Panc1 (cell line): ENCODE measurements around the gene PDZD8. TPM values are rescaled to one million over a fixed set of nuclear protein-coding genes. Genes with fewer than 3 reads are reported as not detected.

Source experiments
- ATAC-seq: fragments of 200-7000 bp; cut with Tn5 transposase; 2 replicates; pipeline ENCODE4 v1.9.1; 2020; ENCODE audit warnings: mild to moderate bottlenecking, moderate library complexity
- BruUV-seq: library from RNA; stranded (reverse); fragments of 400-500 nt; replicated peaks from 2 replicates; lab custom pipeline; 2021; lab: Mats Ljungman, UMichigan
- CTCF ChIA-PET: fragments of 300-600 bp; sonication (Branson Sonifier 250); formaldehyde crosslinking; loops from one replicate; lab custom pipeline; 2022; ENCODE audit warnings: antibody characterized with exemption; lab: Charles Lee
- POLR2A ChIA-PET: fragments of 300-600 bp; sonication (Branson Sonifier 250); formaldehyde crosslinking; loops from one replicate; lab custom pipeline; 2022; ENCODE audit warnings: antibody characterized with exemption; lab: Charles Lee
- DNase-seq: peaks from one replicate; pipeline ENCODE4 v3.0.0-alpha.2; 2010; ENCODE audit warnings: low read depth, low spot score
- H3K27ac ChIP-seq: 2 replicates; pipeline ENCODE4 v1.5.1; 2011; ENCODE audit warnings: mild to moderate bottlenecking, low read length, inconsistent platforms
- H3K27me3 ChIP-seq: fragments of 200-500 bp; sonication (Bioruptor generic); 2 replicates; pipeline ENCODE4 v1.6.0; 2014; ENCODE audit warnings: low read length, inconsistent platforms; ENCODE audit not compliant: control insufficient read depth, insufficient read depth
- H3K36me3 ChIP-seq: fragments of 200-500 bp; sonication (Bioruptor generic); 2 replicates; pipeline ENCODE4 v1.5.1; 2014; ENCODE audit warnings: inconsistent platforms, mild to moderate bottlenecking, low read length, moderate library complexity; ENCODE audit not compliant: control insufficient read depth, insufficient read depth
- H3K4me1 ChIP-seq: 2 replicates; pipeline ENCODE4 v1.5.1; 2011; ENCODE audit warnings: inconsistent platforms, mild to moderate bottlenecking, low read length, moderate library complexity; ENCODE audit not compliant: control insufficient read depth, insufficient read depth
- H3K4me3 ChIP-seq, 2 experiments: 2 replicates each; pipeline ENCODE4 v1.5.1; 2011 to 2012; ENCODE audit warnings: low read depth in 2 of 2, low read length in 2 of 2, mild to moderate bottlenecking in 2 of 2, inconsistent platforms in 1 of 2, moderate library complexity in 1 of 2
- H3K9me3 ChIP-seq: fragments of 200-500 bp; sonication (Bioruptor generic); 2 replicates; pipeline ENCODE4 v1.5.1; 2014; ENCODE audit warnings: low read depth, mild to moderate bottlenecking, inconsistent platforms, low read length, moderate library complexity; ENCODE audit not compliant: control insufficient read depth, insufficient read depth
- POLR2AphosphoS5 ChIP-seq: IDR thresholded peaks from 2 replicates; pipeline ENCODE4 v1.6.1; 2012; ENCODE audit warnings: mild to moderate bottlenecking, low read depth, low read length, moderate library complexity
- SIN3A ChIP-seq: IDR thresholded peaks from 2 replicates; pipeline ENCODE4 v1.6.1; 2012; ENCODE audit warnings: low read depth, mild to moderate bottlenecking, low read length, moderate library complexity, borderline replicate concordance; ENCODE audit not compliant: insufficient read depth
- TCF7L2 ChIP-seq: IDR thresholded peaks from 2 replicates; pipeline ENCODE4 v1.6.1; 2011; ENCODE audit warnings: mild to moderate bottlenecking, low read depth, low read length, inconsistent platforms
- in situ Hi-C: cut with HindIII; loops from 2 replicates; pipeline ENCODE4 v1.10.0; 2016; ENCODE audit warnings: low sequenced_read_pairs, low pct_unique_long_range_greater_than_20kb
- intact Hi-C: fragments of 100-400 bp; cut with micrococcal nuclease; formaldehyde crosslinking; loops from one replicate; pipeline ENCODE4 v1.10.0; 2022; ENCODE audit not compliant: unreplicated experiment
- total RNA-seq: library from RNA; stranded (reverse); gene quantifications from one replicate; pipeline ENCODE4 v1.2.1, GENCODE V29; 2021; ENCODE audit not compliant: unreplicated experiment
- TF ChIP-seq, protein P1 (sequence below), 2 experiments: IDR thresholded peaks; 2 replicates each; pipeline ENCODE4 v1.6.1; 2011 to 2012; ENCODE audit warnings: low read depth in 2 of 2, control low read depth in 1 of 2, low read length in 1 of 2, mild to moderate bottlenecking in 1 of 2, moderate library complexity in 1 of 2; ENCODE audit not compliant: insufficient read depth in 1 of 2
- TF ChIP-seq, protein P2 (sequence below): fragments of 450-650 bp; IDR thresholded peaks from 2 replicates; pipeline ENCODE4 v1.5.1; 2017; ENCODE audit warnings: mild to moderate bottlenecking

The PDZD8 gene
- total RNA-seq, 1 experiment from 2014 or later: 44.7 TPM

DNA sequence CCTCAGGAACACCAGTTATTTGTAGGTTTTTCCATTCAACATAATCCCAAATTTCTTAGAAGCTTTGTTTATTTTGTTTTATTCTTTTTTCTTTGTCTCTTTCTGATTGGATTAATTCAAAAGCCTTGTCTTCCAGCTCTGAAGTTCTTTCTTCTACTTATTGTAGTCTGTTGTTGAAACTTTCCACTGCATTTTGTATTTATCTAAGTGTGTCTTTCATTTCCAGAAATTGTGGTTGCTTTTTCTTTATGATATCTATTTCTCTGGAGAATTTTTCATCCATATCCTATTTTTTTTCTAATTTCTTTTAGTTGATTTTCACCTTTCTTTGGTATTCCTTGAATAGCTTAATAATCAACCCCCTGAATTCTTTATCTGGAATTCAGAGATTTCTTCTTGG, 75.8 kb downstream of the PDZD8 start:
- H3K4me1 ChIP-seq: no peaks in the 10 kb centered on the region
- H3K4me3 ChIP-seq: no peak overlapping the region
- no peaks in the 10 kb centered on the region for H3K9me3 ChIP-seq
- intact Hi-C loops: no loop called here
- no TSS peak for BruUV-seq
- DNase-seq: no peak
- H3K36me3 ChIP-seq: no peaks in the 10 kb centered on the region
- in situ Hi-C loops: no loop called here
- POLR2A ChIA-PET: no interaction called here
- H3K27me3 ChIP-seq: no peaks in the 10 kb centered on the region
- no peak overlapping the region for H3K27ac ChIP-seq
- TF ChIP-seq TCF7L2 (no peak), POLR2AphosphoS5 (no peak)
- TF ChIP-seq, protein P1, sequence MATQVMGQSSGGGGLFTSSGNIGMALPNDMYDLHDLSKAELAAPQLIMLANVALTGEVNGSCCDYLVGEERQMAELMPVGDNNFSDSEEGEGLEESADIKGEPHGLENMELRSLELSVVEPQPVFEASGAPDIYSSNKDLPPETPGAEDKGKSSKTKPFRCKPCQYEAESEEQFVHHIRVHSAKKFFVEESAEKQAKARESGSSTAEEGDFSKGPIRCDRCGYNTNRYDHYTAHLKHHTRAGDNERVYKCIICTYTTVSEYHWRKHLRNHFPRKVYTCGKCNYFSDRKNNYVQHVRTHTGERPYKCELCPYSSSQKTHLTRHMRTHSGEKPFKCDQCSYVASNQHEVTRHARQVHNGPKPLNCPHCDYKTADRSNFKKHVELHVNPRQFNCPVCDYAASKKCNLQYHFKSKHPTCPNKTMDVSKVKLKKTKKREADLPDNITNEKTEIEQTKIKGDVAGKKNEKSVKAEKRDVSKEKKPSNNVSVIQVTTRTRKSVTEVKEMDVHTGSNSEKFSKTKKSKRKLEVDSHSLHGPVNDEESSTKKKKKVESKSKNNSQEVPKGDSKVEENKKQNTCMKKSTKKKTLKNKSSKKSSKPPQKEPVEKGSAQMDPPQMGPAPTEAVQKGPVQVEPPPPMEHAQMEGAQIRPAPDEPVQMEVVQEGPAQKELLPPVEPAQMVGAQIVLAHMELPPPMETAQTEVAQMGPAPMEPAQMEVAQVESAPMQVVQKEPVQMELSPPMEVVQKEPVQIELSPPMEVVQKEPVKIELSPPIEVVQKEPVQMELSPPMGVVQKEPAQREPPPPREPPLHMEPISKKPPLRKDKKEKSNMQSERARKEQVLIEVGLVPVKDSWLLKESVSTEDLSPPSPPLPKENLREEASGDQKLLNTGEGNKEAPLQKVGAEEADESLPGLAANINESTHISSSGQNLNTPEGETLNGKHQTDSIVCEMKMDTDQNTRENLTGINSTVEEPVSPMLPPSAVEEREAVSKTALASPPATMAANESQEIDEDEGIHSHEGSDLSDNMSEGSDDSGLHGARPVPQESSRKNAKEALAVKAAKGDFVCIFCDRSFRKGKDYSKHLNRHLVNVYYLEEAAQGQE (IDR thresholded peaks at IDR 0.05; ENCODE audit: insufficient read depth in 1 of 2, low read depth in 2 of 2, low read length in 1 of 2): no peak
- no peak for ATAC-seq
- CTCF ChIA-PET: no interaction called here

DNA sequence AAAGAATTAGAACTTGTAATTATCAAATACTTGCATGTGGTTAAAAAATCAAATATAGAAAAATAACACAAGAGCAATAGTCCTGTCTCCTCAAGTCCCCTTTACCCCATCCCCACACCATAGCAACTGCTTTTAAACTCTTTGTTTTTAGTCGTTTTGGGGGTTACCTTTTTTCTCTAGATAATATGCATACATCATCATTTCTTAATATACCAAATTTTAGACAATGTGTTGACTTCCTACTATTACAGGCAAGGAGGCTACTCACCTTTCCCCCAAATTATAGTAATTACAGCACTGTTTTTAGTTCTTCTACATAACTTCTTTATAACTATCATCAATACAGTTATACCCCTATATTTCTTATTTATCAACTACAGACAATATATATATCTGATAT, 77.0 kb downstream of the PDZD8 start:
- POLR2A ChIA-PET: no interaction called here
- in situ Hi-C loops (no loop called here), intact Hi-C loops (no loop called here)
- Histone ChIP-seq H3K4me1 (no peaks in the 10 kb centered on the region), H3K36me3 (no peaks in the 10 kb centered on the region), H3K27me3 (no peaks in the 10 kb centered on the region), H3K4me3 (no peak overlapping the region), H3K27ac (no peak overlapping the region), H3K9me3 (no peaks in the 10 kb centered on the region)
- BruUV-seq: no TSS peak
- CTCF ChIA-PET: no interaction called here
- ATAC-seq (no peak), DNase-seq (no peak)
- TF ChIP-seq, protein P2, sequence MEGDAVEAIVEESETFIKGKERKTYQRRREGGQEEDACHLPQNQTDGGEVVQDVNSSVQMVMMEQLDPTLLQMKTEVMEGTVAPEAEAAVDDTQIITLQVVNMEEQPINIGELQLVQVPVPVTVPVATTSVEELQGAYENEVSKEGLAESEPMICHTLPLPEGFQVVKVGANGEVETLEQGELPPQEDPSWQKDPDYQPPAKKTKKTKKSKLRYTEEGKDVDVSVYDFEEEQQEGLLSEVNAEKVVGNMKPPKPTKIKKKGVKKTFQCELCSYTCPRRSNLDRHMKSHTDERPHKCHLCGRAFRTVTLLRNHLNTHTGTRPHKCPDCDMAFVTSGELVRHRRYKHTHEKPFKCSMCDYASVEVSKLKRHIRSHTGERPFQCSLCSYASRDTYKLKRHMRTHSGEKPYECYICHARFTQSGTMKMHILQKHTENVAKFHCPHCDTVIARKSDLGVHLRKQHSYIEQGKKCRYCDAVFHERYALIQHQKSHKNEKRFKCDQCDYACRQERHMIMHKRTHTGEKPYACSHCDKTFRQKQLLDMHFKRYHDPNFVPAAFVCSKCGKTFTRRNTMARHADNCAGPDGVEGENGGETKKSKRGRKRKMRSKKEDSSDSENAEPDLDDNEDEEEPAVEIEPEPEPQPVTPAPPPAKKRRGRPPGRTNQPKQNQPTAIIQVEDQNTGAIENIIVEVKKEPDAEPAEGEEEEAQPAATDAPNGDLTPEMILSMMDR: no peak
- TF ChIP-seq SIN3A (no peak), POLR2AphosphoS5 (no peak), TCF7L2 (no peak)
- TF ChIP-seq, protein P1 (IDR thresholded peaks at IDR 0.05; ENCODE audit: insufficient read depth in 1 of 2, low read depth in 2 of 2, low read length in 1 of 2): no peak
